SK-N-SH (cell line): Measurements from ENCODE around the gene SLC13A3. TPM values are rescaled to one million over a fixed set of nuclear protein-coding genes. Genes with fewer than 3 reads are reported as not detected.

Experiments
- CTCF ChIA-PET: fragments of 300-600, 350-600 bp; formaldehyde crosslinking; extraction: SDS; loops from one replicate; lab custom pipeline; 2021; lab: Yijun Ruan, JAX
- POLR2A ChIA-PET: fragments of 350-600 bp; sonication (Branson Sonifier 250); formaldehyde crosslinking; extraction: SDS; loops from one replicate; lab custom pipeline; 2020; ENCODE audit warnings: antibody characterized with exemption, inconsistent platforms; lab: Yijun Ruan, JAX
- DNase-seq: peaks from one replicate; pipeline ENCODE4 v3.0.0; 2012
- H2AFZ ChIP-seq: fragments of 200-600 bp; sonication (generic); 2 replicates; pipeline ENCODE4 v1.8.1; 2016; ENCODE audit warnings: antibody characterized with exemption, mild to moderate bottlenecking, low read depth
- H3F3A ChIP-seq: fragments of 200-600 bp; sonication (generic); replicated peaks from 2 replicates; pipeline ENCODE3; 2016; ENCODE audit warnings: antibody characterized with exemption, mild to moderate bottlenecking; ENCODE audit not compliant: insufficient read depth
- H3K27ac ChIP-seq, 2 experiments: fragments of 200-500 bp in 1 of 2; fragments of 200-600 bp in 1 of 2; sonication (Bioruptor generic) in 1 of 2; sonication (generic), shearing (Covaris generic) in 1 of 2; 2 replicates each; pipeline versions ENCODE4 v1.5.1 to v1.6.1; 2014 to 2016; ENCODE audit warnings: low read depth in 2 of 2, inconsistent platforms in 1 of 2, low read length in 1 of 2, mild to moderate bottlenecking in 1 of 2, mixed read lengths in 1 of 2
- H3K27me3 ChIP-seq: fragments of 200-600 bp; sonication (generic), shearing (Covaris generic); 2 replicates; pipeline ENCODE4 v1.6.1; 2016; ENCODE audit warnings: mixed run types; ENCODE audit not compliant: insufficient read depth
- H3K36me3 ChIP-seq, 2 experiments: fragments of 200-500 bp in 1 of 2; fragments of 200-600 bp in 1 of 2; sonication (Bioruptor generic) in 1 of 2; sonication (generic) in 1 of 2; replicated peaks in 1 of 2; 2 replicates each; pipeline versions ENCODE3 to v1.5.1; 2014 to 2016; ENCODE audit warnings: low read length in 1 of 2, mild to moderate bottlenecking in 1 of 2; ENCODE audit not compliant: insufficient read depth in 2 of 2, control insufficient read depth in 1 of 2
- H3K4me1 ChIP-seq, 2 experiments: fragments of 200-500 bp in 1 of 2; fragments of 200-600 bp in 1 of 2; sonication (Bioruptor generic) in 1 of 2; sonication (generic), shearing (Covaris generic) in 1 of 2; 2 replicates each; pipeline versions ENCODE4 v1.5.1 to v1.6.1; 2014 to 2016; ENCODE audit warnings: low read depth in 1 of 2, low read length in 1 of 2, mixed run types in 1 of 2; ENCODE audit not compliant: insufficient read depth in 2 of 2, control insufficient read depth in 1 of 2
- H3K4me2 ChIP-seq: fragments of 200-600 bp; sonication (generic), shearing (Covaris generic); 2 replicates; pipeline ENCODE4 v1.6.1; 2017; ENCODE audit warnings: mixed run types
- H3K4me3 ChIP-seq, 2 experiments: fragments of 200-500 bp in 1 of 2; fragments of 200-600 bp in 1 of 2; sonication (Bioruptor generic) in 1 of 2; sonication (generic), shearing (Covaris generic) in 1 of 2; 2 replicates each; pipeline versions ENCODE4 v1.5.1 to v1.8.1; 2014 to 2016; ENCODE audit warnings: low read depth in 2 of 2, inconsistent platforms in 1 of 2, low read length in 1 of 2, mild to moderate bottlenecking in 1 of 2, mixed read lengths in 1 of 2, moderate library complexity in 1 of 2
- H3K79me2 ChIP-seq: fragments of 200-600 bp; sonication (generic); 2 replicates; pipeline ENCODE4 v1.8.1; 2017; ENCODE audit warnings: mild to moderate bottlenecking; ENCODE audit not compliant: insufficient read depth
- H3K9ac ChIP-seq: fragments of 200-600 bp; sonication (generic); 2 replicates; pipeline ENCODE4 v1.6.1; 2017; ENCODE audit warnings: mixed run types
- H3K9me2 ChIP-seq: fragments of 200-600 bp; sonication (generic); 2 replicates; pipeline ENCODE4 v1.6.1; 2017; ENCODE audit warnings: mixed run types
- H3K9me3 ChIP-seq: fragments of 200-600 bp; sonication (generic); 2 replicates; pipeline ENCODE4 v1.6.1; 2017; ENCODE audit warnings: mixed run types, mild to moderate bottlenecking, moderate library complexity
- H4K20me1 ChIP-seq: fragments of 200-600 bp; sonication (generic); 2 replicates; pipeline ENCODE4 v1.6.1; 2017; ENCODE audit warnings: mild to moderate bottlenecking, mixed run types; ENCODE audit not compliant: insufficient read depth
- CTCF ChIP-seq: fragments of 200-600 bp; sonication (generic); IDR thresholded peaks from 2 replicates; pipeline ENCODE4 v1.6.1; 2017; ENCODE audit warnings: antibody characterized with exemption, mild to moderate bottlenecking, moderate library complexity
- EZH2phosphoT487 ChIP-seq: fragments of 200-600 bp; sonication (generic); IDR thresholded peaks from 2 replicates; pipeline ENCODE4 v1.6.1; 2017; ENCODE audit warnings: low read depth, mixed run types, mild to moderate bottlenecking, antibody characterized with exemption, moderate library complexity, borderline replicate concordance
- FOSL2 ChIP-seq: IDR thresholded peaks from 2 replicates; pipeline ENCODE4 v1.4.0; 2012; ENCODE audit warnings: low read depth, mild to moderate bottlenecking, moderate library complexity, borderline replicate concordance
- FOXJ3 ChIP-seq: sonication (generic); formaldehyde crosslinking; IDR thresholded peaks from 2 replicates; pipeline ENCODE4 v1.5.1; 2020; ENCODE audit warnings: mild to moderate bottlenecking, missing genetic modification reagents
- FOXM1 ChIP-seq: IDR thresholded peaks from 2 replicates; pipeline ENCODE4 v1.4.0; 2012; ENCODE audit warnings: low read depth, mild to moderate bottlenecking
- MEF2A ChIP-seq: IDR thresholded peaks from 2 replicates; pipeline ENCODE4 v1.4.0; 2012; ENCODE audit warnings: low read depth, borderline replicate concordance
- POLR2AphosphoS5 ChIP-seq: IDR thresholded peaks from 2 replicates; pipeline ENCODE4 v1.6.1; 2012; ENCODE audit warnings: low read depth, low read length
- RAD21 ChIP-seq: IDR thresholded peaks from 2 replicates; pipeline ENCODE4 v1.6.1; 2012; ENCODE audit warnings: mild to moderate bottlenecking, low read length
- RXRA ChIP-seq: IDR thresholded peaks from 2 replicates; pipeline ENCODE4 v1.4.0; 2012; ENCODE audit warnings: low read depth, mild to moderate bottlenecking, borderline replicate concordance
- SMC3 ChIP-seq: IDR thresholded peaks from 2 replicates; pipeline ENCODE4 v1.6.1; 2012; ENCODE audit warnings: low read depth, low read length, improper control_type of control experiment
- USF1 ChIP-seq: IDR thresholded peaks from 2 replicates; pipeline ENCODE4 v1.4.0; 2012; ENCODE audit warnings: low read depth, borderline replicate concordance
- USF2 ChIP-seq: fragments of 150-350 bp; IDR thresholded peaks from 2 replicates; pipeline ENCODE4 v1.6.1; 2017; ENCODE audit warnings: antibody characterized with exemption, low read length, low read depth, borderline replicate concordance
- YY1 ChIP-seq: IDR thresholded peaks from 2 replicates; pipeline ENCODE4 v1.4.0; 2012; ENCODE audit warnings: low read depth, mild to moderate bottlenecking
- WGBS: methylation state at CpG from one replicate; pipeline ENCODE4 v1.1.6; 2017; ENCODE audit warnings: low lambda C conversion rate; 5-methylcytosine and 5-hydroxymethylcytosine counted together
- polyA plus RNA-seq, 3 experiments: library from polyadenylated mRNA; depleted of rRNA; stranded (reverse); fragments of >200 nt; gene quantifications; 2 replicates each; pipeline ENCODE4 v1.2.3, GENCODE V29; 2012
- TF ChIP-seq, protein P1 (sequence below): IDR thresholded peaks from 2 replicates; pipeline ENCODE4 v1.4.0; 2012; ENCODE audit warnings: low read depth

Gene SLC13A3
- polyA plus RNA-seq, 1 of the 3 experiments (the other 2 are of a cell fraction) = 0.10 TPM

DNA sequence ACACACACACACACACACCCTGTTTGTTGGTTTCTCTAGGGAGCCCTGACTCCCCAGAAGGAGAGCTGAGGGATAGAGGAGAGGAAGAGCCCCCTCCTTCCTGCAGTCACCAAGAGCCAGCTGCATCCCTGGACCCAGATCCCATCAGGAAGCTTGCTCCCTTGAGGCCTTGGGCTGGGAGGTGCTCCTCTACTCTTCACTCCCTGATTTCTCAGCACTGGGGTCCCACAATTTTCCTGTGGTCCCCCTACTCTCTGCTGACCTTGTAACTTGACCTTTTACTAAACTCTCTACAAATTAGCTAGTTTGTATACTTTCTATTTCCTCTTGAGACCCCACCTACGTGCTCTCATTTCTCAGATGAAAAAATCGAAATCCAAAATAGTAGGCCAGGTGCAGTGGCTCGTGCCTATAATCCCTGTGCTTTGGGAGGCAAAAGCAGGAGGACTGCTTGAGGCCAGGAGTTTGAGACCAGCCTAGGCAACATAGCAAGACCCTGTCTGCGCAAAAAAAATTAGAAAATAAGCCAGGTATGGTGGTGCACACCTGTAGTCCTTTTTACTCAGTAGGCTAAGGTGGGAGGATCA is 95.8 kb downstream of the SLC13A3 start:
- WGBS = 24% methylated on average over 4 of the region's 4 CpGs
- ChIA-PET POLR2A (no interaction called here), CTCF (interaction anchor here (1.0 to 9.0 kb wide), 2 partner anchors 31 to 126 kb away, joined by 4 to 102 read pairs; no protein-coding TSS in a partner anchor)

More for the DNA sequence above, 95.8 kb downstream of the SLC13A3 start:
- Histone ChIP-seq H3K36me3 (no peaks in the 10 kb centered on the region), H3F3A (no peaks in the 10 kb centered on the region), H3K4me3 (no peak overlapping the region), H3K27ac (no peak overlapping the region), H3K9ac (no peak overlapping the region), H3K4me2 (no peak overlapping the region), H3K9me3 (no peaks in the 10 kb centered on the region), H3K4me1 (peaks cover 0 to 4% of the 10 kb centered on the region in 2 experiments; a peak in 1 of 4 replicates), H3K9me2 (no peaks in the 10 kb centered on the region), H4K20me1 (no peaks in the 10 kb centered on the region), H3K27me3 (no peaks in the 10 kb centered on the region; the same call in 1 of the 2 replicates), H2AFZ (no peak overlapping the region), H3K79me2 (no peaks in the 10 kb centered on the region)
- TF ChIP-seq YY1 = no peak
- TF ChIP-seq FOSL2 = no peak
- no peak for TF ChIP-seq FOXJ3 (CRISPR knock-in tag)
- no peak for TF ChIP-seq POLR2AphosphoS5
- TF ChIP-seq MEF2A = no peak
- TF ChIP-seq FOXM1 = no peak
- TF ChIP-seq RXRA = no peak
- TF ChIP-seq, protein P1, sequence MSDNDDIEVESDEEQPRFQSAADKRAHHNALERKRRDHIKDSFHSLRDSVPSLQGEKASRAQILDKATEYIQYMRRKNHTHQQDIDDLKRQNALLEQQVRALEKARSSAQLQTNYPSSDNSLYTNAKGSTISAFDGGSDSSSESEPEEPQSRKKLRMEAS = no peak
- TF ChIP-seq USF2 = no peak
- no peak for TF ChIP-seq EZH2phosphoT487
- no peak for TF ChIP-seq RAD21
- no peak for TF ChIP-seq USF1
- no peak for TF ChIP-seq CTCF
- TF ChIP-seq SMC3 = no peak
- no peak for DNase-seq
